ENCODE measurements around the gene GATA3.

GATA3 gene

GRCh38 chr10:8034466-8035005 is 20.0 kb upstream of the GATA3 start:
- no peak overlapping the region for H3K27ac Mint-ChIP-seq
- no peaks in the 10 kb centered on the region for H3K9me3 Mint-ChIP-seq
- peaks cover 28% of the 10 kb centered on the region for H3K4me1 Mint-ChIP-seq (ENCODE audit: low read depth)
- peak overlapping the region; percentile 78 for H3K4me3 Mint-ChIP-seq
- H3K36me3 Mint-ChIP-seq (ENCODE audit: low read depth) = peaks cover 5% of the 10 kb centered on the region
- no peak for DNase-seq (ENCODE audit: low spot score)
- H3K27me3 Mint-ChIP-seq (ENCODE audit: low read depth) = peaks cover 73% of the 10 kb centered on the region

- Mint-ChIP-seq H3K4me1 (ENCODE audit: low read depth) (peaks cover 33% of the 10 kb centered on the region), H3K4me3 (peak overlapping the region; percentile 78), H3K36me3 (ENCODE audit: low read depth) (peaks cover 5% of the 10 kb centered on the region), H3K27me3 (ENCODE audit: low read depth) (peaks cover 79% of the 10 kb centered on the region), H3K9me3 (no peaks in the 10 kb centered on the region), H3K27ac (peak overlapping the region; percentile 49)
- no peak for DNase-seq (ENCODE audit: low spot score)
These were observed 19.4 kb upstream of the GATA3 start for GRCh38 chr10:8035006-8035640.

- DNase-seq (ENCODE audit: low spot score) = no peak
- Mint-ChIP-seq H3K4me3 (peak overlapping the region; percentile 78), H3K36me3 (ENCODE audit: low read depth) (peaks cover 5% of the 10 kb centered on the region)
These were observed 18.6 kb upstream of the GATA3 start for GRCh38 chr10:8035641-8036470.

GRCh38 chr10:8036506-8037198 is 17.8 kb upstream of the GATA3 start:
- peak overlapping the region; percentile 79 for H3K4me3 Mint-ChIP-seq

More at GRCh38 chr10:8035641-8036470, 18.6 kb upstream of the GATA3 start:
- H3K27ac Mint-ChIP-seq = peak overlapping the region; percentile 49
- H3K27me3 Mint-ChIP-seq (ENCODE audit: low read depth) = peaks cover 81% of the 10 kb centered on the region
- no peaks in the 10 kb centered on the region for H3K9me3 Mint-ChIP-seq
- H3K4me1 Mint-ChIP-seq (ENCODE audit: low read depth) = peaks cover 33% of the 10 kb centered on the region

GRCh38 chr10:8037199-8037801 is 17.2 kb upstream of the GATA3 start:
- peak overlapping the region; percentile 44 for H3K27ac Mint-ChIP-seq
- H3K4me1 Mint-ChIP-seq (ENCODE audit: low read depth) = peaks cover 45% of the 10 kb centered on the region
- peak overlapping the region; percentile 79 for H3K4me3 Mint-ChIP-seq
- DNase-seq (ENCODE audit: low spot score) = no peak
- no peaks in the 10 kb centered on the region for H3K9me3 Mint-ChIP-seq
- H3K27me3 Mint-ChIP-seq (ENCODE audit: low read depth) = peaks cover 85% of the 10 kb centered on the region
- H3K36me3 Mint-ChIP-seq (ENCODE audit: low read depth) = peaks cover 5% of the 10 kb centered on the region

More at GRCh38 chr10:8036506-8037198, 17.8 kb upstream of the GATA3 start:
- H3K27ac Mint-ChIP-seq = peak overlapping the region; percentile 44
- peaks cover 38% of the 10 kb centered on the region for H3K4me1 Mint-ChIP-seq (ENCODE audit: low read depth)
- H3K36me3 Mint-ChIP-seq (ENCODE audit: low read depth) = peaks cover 5% of the 10 kb centered on the region
- H3K27me3 Mint-ChIP-seq (ENCODE audit: low read depth) = peaks cover 84% of the 10 kb centered on the region
- H3K9me3 Mint-ChIP-seq = no peaks in the 10 kb centered on the region
- DNase-seq (ENCODE audit: low spot score) = no peak

- Mint-ChIP-seq H3K9me3 (no peaks in the 10 kb centered on the region), H3K36me3 (ENCODE audit: low read depth) (peaks cover 5% of the 10 kb centered on the region), H3K27me3 (ENCODE audit: low read depth) (peaks cover 84% of the 10 kb centered on the region), H3K4me1 (ENCODE audit: low read depth) (peaks cover 53% of the 10 kb centered on the region), H3K27ac (peak overlapping the region; percentile 21), H3K4me3 (peak overlapping the region; percentile 79)
- DNase-seq (ENCODE audit: low spot score) = no peak
These were observed 16.3 kb upstream of the GATA3 start for GRCh38 chr10:8037941-8038894.

- peak overlapping the region; percentile 62 for H3K27ac Mint-ChIP-seq
- H3K4me1 Mint-ChIP-seq (ENCODE audit: low read depth) = peaks cover 56% of the 10 kb centered on the region
- no peaks in the 10 kb centered on the region for H3K9me3 Mint-ChIP-seq
- H3K4me3 Mint-ChIP-seq = peak overlapping the region; percentile 48
- no peak for DNase-seq (ENCODE audit: low spot score)
- H3K27me3 Mint-ChIP-seq (ENCODE audit: low read depth) = peaks cover 83% of the 10 kb centered on the region
- peaks cover 10% of the 10 kb centered on the region for H3K36me3 Mint-ChIP-seq (ENCODE audit: low read depth)
These were observed 15.1 kb upstream of the GATA3 start for GRCh38 chr10:8039321-8039881.

GRCh38 chr10:8040651-8041050 is 13.8 kb upstream of the GATA3 start:
- DNase-seq (ENCODE audit: low spot score) = no peak
- peaks cover 59% of the 10 kb centered on the region for H3K4me1 Mint-ChIP-seq (ENCODE audit: low read depth)
- H3K4me3 Mint-ChIP-seq = no peak overlapping the region
- H3K27me3 Mint-ChIP-seq (ENCODE audit: low read depth) = peaks cover 84% of the 10 kb centered on the region
- no peaks in the 10 kb centered on the region for H3K9me3 Mint-ChIP-seq
- H3K36me3 Mint-ChIP-seq (ENCODE audit: low read depth) = peaks cover 7% of the 10 kb centered on the region
- H3K27ac Mint-ChIP-seq = no peak overlapping the region

- Mint-ChIP-seq H3K4me3 (peak overlapping the region; percentile 22), H3K36me3 (ENCODE audit: low read depth) (peaks cover 8% of the 10 kb centered on the region), H3K9me3 (no peaks in the 10 kb centered on the region), H3K4me1 (ENCODE audit: low read depth) (peaks cover 66% of the 10 kb centered on the region), H3K27me3 (ENCODE audit: low read depth) (peaks cover 86% of the 10 kb centered on the region), H3K27ac (no peak overlapping the region)
- DNase-seq (ENCODE audit: low spot score) = no peak
These were observed 13.1 kb upstream of the GATA3 start for GRCh38 chr10:8041284-8041991.

- peak overlapping the region; percentile 22 for H3K4me3 Mint-ChIP-seq
- H3K27ac Mint-ChIP-seq = peak overlapping the region; percentile 50
- peaks cover 8% of the 10 kb centered on the region for H3K36me3 Mint-ChIP-seq (ENCODE audit: low read depth)
- peaks cover 70% of the 10 kb centered on the region for H3K4me1 Mint-ChIP-seq (ENCODE audit: low read depth)
- no peak for DNase-seq (ENCODE audit: low spot score)
- no peaks in the 10 kb centered on the region for H3K9me3 Mint-ChIP-seq
- peaks cover 85% of the 10 kb centered on the region for H3K27me3 Mint-ChIP-seq (ENCODE audit: low read depth)
These were observed 12.3 kb upstream of the GATA3 start for GRCh38 chr10:8041992-8042720.

GRCh38 chr10:8042721-8043568 is 11.5 kb upstream of the GATA3 start:
- DNase-seq (ENCODE audit: low spot score) = no peak
- Mint-ChIP-seq H3K36me3 (ENCODE audit: low read depth) (peaks cover 10% of the 10 kb centered on the region), H3K27ac (no peak overlapping the region), H3K27me3 (ENCODE audit: low read depth) (peaks cover 81% of the 10 kb centered on the region), H3K9me3 (no peaks in the 10 kb centered on the region), H3K4me1 (ENCODE audit: low read depth) (peaks cover 73% of the 10 kb centered on the region), H3K4me3 (peak overlapping the region; percentile 25)
